Endothelial cell (in vitro differentiated cells): Measurements from ENCODE around the gene ARMC10. TPM values are rescaled to one million over a fixed set of nuclear protein-coding genes. Genes with fewer than 3 reads are reported as not detected.
"Not testable (repeated sequence)": the region's sequence is repeated elsewhere in the genome, so short reads cannot be mapped to it uniquely, and the experiment has no call there.

ENCODE experiments used
- DNase-seq: peaks from one replicate; pipeline ENCODE4 v3.0.0; 2021; ENCODE audit warnings: low spot score
- H3K27ac Mint-ChIP-seq: one replicate; pipeline ENCODE4 v1.8.0; 2021; ENCODE audit warnings: mixed read lengths, inconsistent platforms; ENCODE audit not compliant: unreplicated experiment
- H3K27me3 Mint-ChIP-seq: one replicate; pipeline ENCODE4 v1.8.0; 2021; ENCODE audit warnings: mild to moderate bottlenecking, moderate library complexity, mixed read lengths, inconsistent platforms; ENCODE audit not compliant: unreplicated experiment
- H3K36me3 Mint-ChIP-seq: one replicate; pipeline ENCODE4 v1.8.0; 2021; ENCODE audit warnings: mild to moderate bottlenecking, low read depth, mixed read lengths, inconsistent platforms; ENCODE audit not compliant: unreplicated experiment
- H3K4me1 Mint-ChIP-seq: one replicate; pipeline ENCODE4 v1.8.0; 2021; ENCODE audit warnings: mild to moderate bottlenecking, mixed read lengths, inconsistent platforms; ENCODE audit not compliant: unreplicated experiment
- H3K4me3 Mint-ChIP-seq: one replicate; pipeline ENCODE4 v1.8.0; 2021; ENCODE audit warnings: mild to moderate bottlenecking, mixed read lengths, inconsistent platforms; ENCODE audit not compliant: unreplicated experiment
- H3K9me3 Mint-ChIP-seq: one replicate; pipeline ENCODE4 v1.8.0; 2021; ENCODE audit warnings: mixed read lengths, inconsistent platforms; ENCODE audit not compliant: unreplicated experiment
- total RNA-seq: library from RNA; stranded (reverse); fragmentation: NEBNext Ultra II Directional; extraction: Animal tissue kit (Norgen Biotek cat#: 25700); gene quantifications from one replicate; pipeline ENCODE4 v1.2.1, GENCODE V29; 2021; ENCODE audit not compliant: unreplicated experiment
- TF ChIP-seq, protein P1 (sequence below): fragments of 200-600 bp; sonication (generic); IDR thresholded peaks from one replicate; pipeline ENCODE4 v1.5.0; 2021; ENCODE audit warnings: antibody characterized with exemption; ENCODE audit not compliant: unreplicated experiment

The ARMC10 gene
- total RNA-seq, 1 donor from 2014 or later, result 26.0 TPM

DNA sequence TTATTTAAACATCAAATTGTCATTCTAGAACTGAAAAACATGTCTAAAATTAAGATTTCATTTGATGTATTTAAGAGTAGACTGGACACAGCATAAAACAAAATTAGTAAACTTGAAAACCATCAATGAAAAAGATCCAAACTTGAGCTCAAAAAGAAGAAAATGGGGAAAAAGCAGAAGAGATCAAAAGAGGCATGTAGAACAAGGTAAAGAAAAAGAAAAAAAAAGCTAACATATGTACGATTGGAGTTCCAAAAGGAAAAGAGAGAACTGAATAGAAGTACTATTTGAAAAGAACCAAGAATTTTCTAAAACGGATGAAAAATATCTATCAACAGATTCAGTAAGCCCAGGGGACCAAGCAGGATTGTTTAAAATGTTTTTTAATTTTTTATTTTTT is 3.9 kb upstream of the ARMC10 start:
- no peaks in the 10 kb centered on the region for H3K9me3 Mint-ChIP-seq
- H3K4me1 Mint-ChIP-seq, result peaks cover 14% of the 10 kb centered on the region
- no peak for DNase-seq
- TF ChIP-seq, protein P1, sequence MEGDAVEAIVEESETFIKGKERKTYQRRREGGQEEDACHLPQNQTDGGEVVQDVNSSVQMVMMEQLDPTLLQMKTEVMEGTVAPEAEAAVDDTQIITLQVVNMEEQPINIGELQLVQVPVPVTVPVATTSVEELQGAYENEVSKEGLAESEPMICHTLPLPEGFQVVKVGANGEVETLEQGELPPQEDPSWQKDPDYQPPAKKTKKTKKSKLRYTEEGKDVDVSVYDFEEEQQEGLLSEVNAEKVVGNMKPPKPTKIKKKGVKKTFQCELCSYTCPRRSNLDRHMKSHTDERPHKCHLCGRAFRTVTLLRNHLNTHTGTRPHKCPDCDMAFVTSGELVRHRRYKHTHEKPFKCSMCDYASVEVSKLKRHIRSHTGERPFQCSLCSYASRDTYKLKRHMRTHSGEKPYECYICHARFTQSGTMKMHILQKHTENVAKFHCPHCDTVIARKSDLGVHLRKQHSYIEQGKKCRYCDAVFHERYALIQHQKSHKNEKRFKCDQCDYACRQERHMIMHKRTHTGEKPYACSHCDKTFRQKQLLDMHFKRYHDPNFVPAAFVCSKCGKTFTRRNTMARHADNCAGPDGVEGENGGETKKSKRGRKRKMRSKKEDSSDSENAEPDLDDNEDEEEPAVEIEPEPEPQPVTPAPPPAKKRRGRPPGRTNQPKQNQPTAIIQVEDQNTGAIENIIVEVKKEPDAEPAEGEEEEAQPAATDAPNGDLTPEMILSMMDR, result no peak
- no peak overlapping the region for H3K27ac Mint-ChIP-seq
- peak overlapping the region; percentile 5 for H3K4me3 Mint-ChIP-seq
- H3K27me3 Mint-ChIP-seq, result peaks cover 13% of the 10 kb centered on the region
- peaks cover 14% of the 10 kb centered on the region for H3K36me3 Mint-ChIP-seq

DNA sequence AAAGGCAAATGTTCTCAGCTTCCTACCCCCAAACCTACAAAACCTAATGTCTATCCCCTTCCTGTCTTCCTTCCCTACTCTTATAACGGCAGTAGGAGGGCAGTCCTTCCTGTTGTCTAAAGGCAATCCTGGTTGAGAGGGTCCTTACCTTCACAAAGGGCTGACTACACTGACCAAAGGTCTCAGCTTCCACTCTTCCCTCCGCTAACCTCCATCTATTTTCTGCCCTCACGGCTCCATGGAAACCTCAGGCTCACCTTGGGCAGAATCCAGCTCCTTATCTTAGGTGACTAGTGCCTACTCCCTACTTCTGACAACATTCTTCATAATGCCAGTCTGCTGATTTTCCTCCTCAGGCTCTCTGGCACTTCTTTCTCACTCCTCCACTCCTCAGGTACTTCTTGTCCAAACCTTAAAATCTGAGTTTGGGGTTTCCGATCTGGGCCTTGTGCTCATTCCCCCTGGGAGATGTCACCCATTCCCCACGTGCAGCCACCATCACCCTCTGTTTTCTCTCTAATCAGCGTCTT is 886 bp upstream of the ARMC10 start:
- Mint-ChIP-seq H3K36me3 (peaks cover 12% of the 10 kb centered on the region), H3K9me3 (no peaks in the 10 kb centered on the region), H3K27me3 (peaks cover 13% of the 10 kb centered on the region), H3K27ac (peak overlapping the region; percentile 85), H3K4me1 (peaks cover 26% of the 10 kb centered on the region), H3K4me3 (peak overlapping the region; percentile 96)
- DNase-seq, result peak; percentile 12
- TF ChIP-seq, protein P1, result no peak

DNA sequence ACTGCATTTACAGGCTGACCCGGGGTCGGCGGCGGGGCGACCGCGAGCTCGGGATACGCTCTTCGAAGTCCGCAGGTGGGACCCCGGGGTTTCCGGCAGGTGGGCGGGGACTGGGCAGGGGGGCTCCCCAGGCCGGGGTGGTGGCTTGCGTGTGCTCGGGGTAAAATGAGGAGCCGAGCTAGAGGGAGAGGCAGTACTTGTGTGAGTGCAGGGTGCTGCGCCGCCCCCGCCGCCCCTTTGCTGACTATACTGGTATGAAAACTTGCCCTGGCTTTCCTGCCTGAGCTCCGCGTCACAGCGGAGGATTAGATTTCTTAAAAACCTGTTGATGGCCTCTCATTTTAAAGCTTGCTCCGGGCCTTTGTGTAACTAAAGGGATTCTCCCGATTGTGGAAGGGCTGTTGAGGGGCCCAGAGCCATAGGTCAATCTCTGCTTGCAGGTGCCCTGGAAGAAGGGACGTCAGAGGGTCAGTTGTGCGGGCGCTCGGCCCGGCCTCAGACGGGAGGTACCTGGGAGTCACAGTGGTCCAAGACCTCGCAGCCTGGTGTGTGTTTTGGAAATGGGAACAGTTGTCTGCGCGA is 488 bp downstream of the ARMC10 start:
- H3K9me3 Mint-ChIP-seq, result no peaks in the 10 kb centered on the region
- TF ChIP-seq, protein P1, result no peak
- H3K27me3 Mint-ChIP-seq, result peaks cover 13% of the 10 kb centered on the region
- DNase-seq, result peak; percentile 56
- H3K27ac Mint-ChIP-seq, result peak overlapping the region; percentile 91
- peak overlapping the region; percentile 96 for H3K4me3 Mint-ChIP-seq
- H3K4me1 Mint-ChIP-seq, result peaks cover 26% of the 10 kb centered on the region
- H3K36me3 Mint-ChIP-seq, result peaks cover 12% of the 10 kb centered on the region

DNA sequence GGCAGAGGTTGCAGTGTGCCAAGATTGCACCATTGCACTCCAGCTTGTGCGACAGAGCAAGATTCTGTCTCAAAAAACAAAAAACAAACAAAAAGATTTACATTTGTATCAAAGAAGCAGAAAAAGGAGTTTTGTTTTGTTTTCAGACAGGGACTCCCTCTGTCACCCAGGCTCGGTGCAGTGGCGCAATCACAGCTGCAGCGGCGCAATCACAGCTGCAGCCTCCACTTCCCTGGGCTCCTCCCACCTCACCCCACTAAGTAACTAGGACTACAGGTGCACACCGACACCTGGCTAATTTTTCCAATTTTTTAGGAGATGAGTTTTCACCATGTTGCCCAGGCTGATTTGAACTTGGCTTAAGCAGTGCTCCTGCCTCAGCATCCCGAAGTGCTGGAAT is 1.8 kb downstream of the ARMC10 start:
- Mint-ChIP-seq H3K36me3 (peaks cover 12% of the 10 kb centered on the region), H3K4me1 (peaks cover 26% of the 10 kb centered on the region), H3K4me3 (no peak overlapping the region), H3K9me3 (no peaks in the 10 kb centered on the region), H3K27ac (no peak overlapping the region), H3K27me3 (peaks cover 13% of the 10 kb centered on the region)
- DNase-seq, result no peak
- TF ChIP-seq, protein P1, result no peak

DNA sequence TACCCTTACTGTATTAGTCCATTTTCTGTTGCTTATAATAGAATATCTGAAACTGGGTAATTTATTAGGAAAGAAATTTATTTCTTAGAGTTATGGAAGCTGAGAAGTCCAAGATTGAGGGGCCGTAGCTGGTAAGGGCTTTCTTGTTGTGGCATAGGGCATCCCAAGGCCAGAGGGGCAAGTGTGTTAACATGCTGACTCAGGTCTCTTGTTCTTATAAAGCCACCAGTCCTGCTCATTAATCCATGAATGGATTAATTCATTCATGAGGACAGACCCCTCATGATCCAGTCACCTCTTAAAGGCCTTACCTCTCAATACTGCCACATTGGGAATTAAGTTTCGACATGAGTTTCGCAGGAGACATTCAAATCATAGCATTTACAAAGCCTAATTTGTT is 2.4 kb downstream of the ARMC10 start:
- peaks cover 13% of the 10 kb centered on the region for H3K27me3 Mint-ChIP-seq
- H3K36me3 Mint-ChIP-seq, result peaks cover 12% of the 10 kb centered on the region
- H3K4me1 Mint-ChIP-seq, result peaks cover 30% of the 10 kb centered on the region
- no peak for DNase-seq
- H3K27ac Mint-ChIP-seq, result no peak overlapping the region
- no peak overlapping the region for H3K4me3 Mint-ChIP-seq
- TF ChIP-seq, protein P1, result no peak
- H3K9me3 Mint-ChIP-seq, result no peaks in the 10 kb centered on the region

DNA sequence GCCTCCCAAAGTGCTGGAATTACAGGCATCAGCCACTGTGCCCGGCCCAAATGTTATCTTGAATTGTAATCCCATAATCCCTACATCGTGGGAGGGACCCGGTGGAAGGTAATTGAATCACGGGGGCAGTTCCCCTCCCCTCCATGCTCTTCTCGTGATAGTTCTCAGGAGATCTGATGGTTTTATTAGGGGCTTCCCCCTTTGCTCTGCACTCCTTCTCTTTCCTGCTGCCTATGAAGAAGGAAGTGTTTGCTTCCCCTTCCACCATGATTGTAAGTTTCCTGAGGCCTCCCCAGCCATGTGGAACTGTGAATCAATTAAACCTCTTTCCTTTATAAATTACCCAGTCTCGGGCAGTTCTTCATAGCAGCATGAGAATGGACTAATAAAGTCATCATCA is 3.3 kb downstream of the ARMC10 start:
- not testable (repeated sequence) for H3K27me3 Mint-ChIP-seq, DNase-seq, H3K9me3 Mint-ChIP-seq
- peaks cover 12% of the 10 kb centered on the region for H3K36me3 Mint-ChIP-seq
- H3K27ac Mint-ChIP-seq, result peak overlapping the region; percentile 42
- H3K4me3 Mint-ChIP-seq, result peak overlapping the region; percentile 37
- H3K4me1 Mint-ChIP-seq, result peaks cover 34% of the 10 kb centered on the region
